Measurements from ENCODE around the gene CYP2E1.
"Not testable (repeated sequence)": the region's sequence is repeated elsewhere in the genome, so short reads cannot be mapped to it uniquely, and the experiment has no call there.

The CYP2E1 gene

GRCh38 chr10:133528845-133529575 is 1.8 kb downstream of the CYP2E1 start:
- no peak for DNase-seq

GRCh38 chr10:133529576-133529946 is 2.4 kb downstream of the CYP2E1 start:
- DNase-seq = no peak

GRCh38 chr10:133530506-133530905 is 3.3 kb downstream of the CYP2E1 start:
- DNase-seq = no peak

GRCh38 chr10:133532871-133533270 is 5.7 kb downstream of the CYP2E1 start:
- DNase-seq = no peak

GRCh38 chr10:133534417-133534816 is 7.3 kb downstream of the CYP2E1 start:
- DNase-seq = no peak

- DNase-seq = no peak
These were observed 9.0 kb downstream of the CYP2E1 start for GRCh38 chr10:133536198-133536597.

- no peak for DNase-seq
These were observed 10.7 kb downstream of the CYP2E1 start for GRCh38 chr10:133537546-133538545.

- DNase-seq = not testable (repeated sequence)
These were observed 14.3 kb downstream of the CYP2E1 start for GRCh38 chr10:133541441-133541975.

GRCh38 chr10:133544506-133544905 is 17.3 kb downstream of the CYP2E1 start:
- no peak for DNase-seq

GRCh38 chr10:133554600-133554999 is 27.4 kb downstream of the CYP2E1 start:
- DNase-seq = no peak

GRCh38 chr10:133555521-133555920 is 28.4 kb downstream of the CYP2E1 start:
- no peak for DNase-seq

GRCh38 chr10:133557381-133557780 is 30.2 kb downstream of the CYP2E1 start:
- no peak for DNase-seq

GRCh38 chr10:133559216-133559615 is 32.1 kb downstream of the CYP2E1 start:
- DNase-seq = no peak

GRCh38 chr10:133564816-133565215 is 37.7 kb downstream of the CYP2E1 start:
- no peak for DNase-seq

GRCh38 chr10:133565441-133566294 is 38.5 kb downstream of the CYP2E1 start, which contains the start of gene SYCE1:
TSS of gene SYCE1 (minus strand) at chr10:133565583. CDS start at chr10:133565529, 54 bp downstream.
- DNase-seq = no peak

GRCh38 chr10:133567119-133567518 is 40.0 kb downstream of the CYP2E1 start:
- DNase-seq = no peak

- no peak for DNase-seq
These were observed 40.6 kb downstream of the CYP2E1 start for GRCh38 chr10:133567609-133568286.

GRCh38 chr10:133568287-133568614 is 41.1 kb downstream of the CYP2E1 start:
- DNase-seq = no peak

GRCh38 chr10:133568831-133569527 is 41.8 kb downstream of the CYP2E1 start:
- not testable (repeated sequence) for DNase-seq

- not testable (repeated sequence) for DNase-seq
These were observed 42.6 kb downstream of the CYP2E1 start for GRCh38 chr10:133569801-133570200.

- not testable (repeated sequence) for DNase-seq
These were observed 44.9 kb downstream of the CYP2E1 start for GRCh38 chr10:133572055-133572454.

Measured in activated naive CD4-positive, alpha-beta T cell treated with anti-CD3 and anti-CD28 coated beads, Interleukin-2, amount 50 U/mL, for 16 hours (primary cell).